ENCODE data around the gene STIM2. TPM values are rescaled to one million over a fixed set of nuclear protein-coding genes. Genes with fewer than 3 reads are reported as not detected.

STIM2 gene
- total RNA-seq, 1 experiment from 2014 or later = 59.0 TPM

DNA sequence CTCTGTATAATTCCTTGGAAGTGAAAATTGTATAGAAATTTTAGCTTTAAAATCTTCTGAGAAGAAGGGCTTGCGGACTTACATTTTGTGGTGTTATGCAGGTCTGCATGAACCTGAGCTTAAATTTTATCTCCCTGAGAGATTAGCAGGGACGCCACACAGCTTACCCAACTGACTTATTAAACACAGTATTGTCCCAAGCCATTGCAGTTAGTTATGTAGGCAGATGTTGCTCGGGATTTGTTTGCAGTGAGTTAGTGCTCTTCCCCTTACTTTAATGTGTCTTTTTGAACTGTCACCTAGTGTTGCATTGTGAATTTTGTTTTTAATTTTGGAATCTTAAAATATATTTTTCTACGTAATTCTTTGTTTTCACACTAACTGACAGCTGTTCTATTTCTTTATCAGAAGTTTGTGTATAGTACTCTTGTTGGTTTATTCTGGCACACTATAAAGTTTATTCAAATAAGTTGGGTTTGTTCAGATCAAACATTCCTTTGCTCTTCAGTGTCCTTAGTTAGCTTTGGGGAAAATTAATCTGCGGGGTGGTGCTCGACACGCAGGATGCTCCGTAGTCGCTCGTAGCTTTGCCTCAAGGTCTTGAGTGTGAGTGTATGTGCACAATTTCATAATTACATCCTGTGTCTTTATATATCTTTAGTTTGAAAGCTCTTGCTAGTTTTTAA, 145.4 kb downstream of the STIM2 start:
- H3K4me3 ChIP-seq (ENCODE audit: low read depth, low read length, poor library complexity, severe bottlenecking) = no peak overlapping the region
- no peaks in the 10 kb centered on the region for H3K27me3 ChIP-seq (replicated peaks; ENCODE audit: insufficient read depth, low read depth, low read length, poor library complexity)
- H3K9me3 ChIP-seq (ENCODE audit: low read depth, low read length, poor library complexity, severe bottlenecking) = no peaks in the 10 kb centered on the region
- no peak for DNase-seq (ENCODE audit: low spot score)
- intact Hi-C loops (cut with micrococcal nuclease; ENCODE audit: unreplicated experiment) = loop anchor here (5.0 to 10.0 kb wide), 2 partner anchors 219 to 441 kb away; no protein-coding TSS in a partner anchor
- no peak overlapping the region for H3K27ac ChIP-seq (ENCODE audit: low read depth, low read length, poor library complexity, severe bottlenecking)
- no peak for TF ChIP-seq EZH2 (IDR thresholded peaks at IDR 0.05; ENCODE audit: borderline replicate concordance, low read depth, low read length, poor library complexity, severe bottlenecking)
- TF ChIP-seq CTCF (conservative IDR thresholded peaks at IDR 0.05; ENCODE audit: low read depth, low read length) = no peak
- POLR2A ChIA-PET (ENCODE audit: low non-redundant PET) = no interaction called here
- H3K36me3 ChIP-seq (ENCODE audit: insufficient read depth, low read length, poor library complexity, severe bottlenecking) = peaks cover 7% of the 10 kb centered on the region
- CTCF ChIA-PET = no interaction called here
- no TSS peak for BruUV-seq (replicated peaks)
- peaks cover 60% of the 10 kb centered on the region for H3K4me1 ChIP-seq (ENCODE audit: insufficient read depth, low read length, poor library complexity, severe bottlenecking)

- H3K4me3 ChIP-seq (ENCODE audit: low read depth, low read length, poor library complexity, severe bottlenecking) = no peak overlapping the region
- peaks cover 60% of the 10 kb centered on the region for H3K4me1 ChIP-seq (ENCODE audit: insufficient read depth, low read length, poor library complexity, severe bottlenecking)
- H3K27ac ChIP-seq (ENCODE audit: low read depth, low read length, poor library complexity, severe bottlenecking) = no peak overlapping the region
- no peak for DNase-seq (ENCODE audit: low spot score)
- intact Hi-C loops (cut with micrococcal nuclease; ENCODE audit: unreplicated experiment) = loop anchor here (5.0 to 10.0 kb wide), 2 partner anchors 219 to 442 kb away; no protein-coding TSS in a partner anchor
- H3K9me3 ChIP-seq (ENCODE audit: low read depth, low read length, poor library complexity, severe bottlenecking) = no peaks in the 10 kb centered on the region
- ChIA-PET CTCF (no interaction called here), POLR2A (ENCODE audit: low non-redundant PET) (no interaction called here)
- TF ChIP-seq EZH2 (IDR thresholded peaks at IDR 0.05; ENCODE audit: borderline replicate concordance, low read depth, low read length, poor library complexity, severe bottlenecking) (no peak), CTCF (conservative IDR thresholded peaks at IDR 0.05; ENCODE audit: low read depth, low read length) (no peak)
- H3K36me3 ChIP-seq (ENCODE audit: insufficient read depth, low read length, poor library complexity, severe bottlenecking) = peaks cover 7% of the 10 kb centered on the region
- BruUV-seq (replicated peaks) = no TSS peak
- H3K27me3 ChIP-seq (replicated peaks; ENCODE audit: insufficient read depth, low read depth, low read length, poor library complexity) = no peaks in the 10 kb centered on the region
These were observed 146.0 kb downstream of the STIM2 start for GRCh38 chr4:27006646-27007045.

DNA sequence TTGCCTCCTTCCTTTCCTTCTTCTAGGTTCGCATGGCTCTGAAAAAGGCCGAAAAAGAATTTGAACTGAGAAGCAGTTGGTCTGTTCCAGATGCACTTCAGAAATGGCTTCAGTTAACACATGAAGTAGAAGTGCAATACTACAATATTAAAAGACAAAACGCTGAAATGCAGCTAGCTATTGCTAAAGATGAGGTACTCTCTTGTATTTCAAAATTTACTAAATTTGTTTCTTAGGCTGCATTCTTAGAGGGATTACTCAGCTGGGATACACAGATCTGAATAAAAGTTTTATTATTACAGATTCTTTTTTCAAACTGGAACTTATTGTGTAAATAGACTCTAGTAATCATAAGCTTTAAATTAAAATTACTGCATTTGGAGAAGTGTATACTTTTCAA, 146.9 kb downstream of the STIM2 start:
- Histone ChIP-seq H3K27ac (ENCODE audit: low read depth, low read length, poor library complexity, severe bottlenecking) (peak overlapping the region; percentile 30), H3K9me3 (ENCODE audit: low read depth, low read length, poor library complexity, severe bottlenecking) (no peaks in the 10 kb centered on the region), H3K27me3 (replicated peaks; ENCODE audit: insufficient read depth, low read depth, low read length, poor library complexity) (no peaks in the 10 kb centered on the region), H3K36me3 (ENCODE audit: insufficient read depth, low read length, poor library complexity, severe bottlenecking) (peaks cover 7% of the 10 kb centered on the region), H3K4me3 (ENCODE audit: low read depth, low read length, poor library complexity, severe bottlenecking) (no peak overlapping the region), H3K4me1 (ENCODE audit: insufficient read depth, low read length, poor library complexity, severe bottlenecking) (peaks cover 60% of the 10 kb centered on the region)
- CTCF ChIA-PET = interaction anchor here (0.7 kb wide), 1 partner anchor 331 kb away, joined by 3 read pairs; no protein-coding TSS in a partner anchor
- intact Hi-C loops (cut with micrococcal nuclease; ENCODE audit: unreplicated experiment) = loop anchor here (5.0 to 10.0 kb wide), 2 partner anchors 220 to 443 kb away; no protein-coding TSS in a partner anchor
- no peak for DNase-seq (ENCODE audit: low spot score)
- TF ChIP-seq EZH2 (IDR thresholded peaks at IDR 0.05; ENCODE audit: borderline replicate concordance, low read depth, low read length, poor library complexity, severe bottlenecking) (no peak), CTCF (conservative IDR thresholded peaks at IDR 0.05; ENCODE audit: low read depth, low read length) (no peak)
- no TSS peak for BruUV-seq (replicated peaks)
- POLR2A ChIA-PET (ENCODE audit: low non-redundant PET) = interaction anchor here (0.6 to 0.7 kb wide), 2 partner anchors 9 to 1270 kb away, joined by 3 read pairs; no protein-coding TSS in a partner anchor
